ENCODE results near the gene PMEL.
"Not testable (repeated sequence)": the region's sequence is repeated elsewhere in the genome, so short reads cannot be mapped to it uniquely, and the experiment has no call there.

The PMEL gene

GRCh38 chr12:55965941-55966407, at the start of gene PMEL:
PMEL (minus strand) TSS chr12:55966042; CDS start chr12:55966011, 31 bp downstream.
- DNase-seq, result no peak

GRCh38 chr12:56014205-56014604, 48.4 kb upstream of the PMEL start:
- no peak for DNase-seq

GRCh38 chr12:56013482-56013881, 47.6 kb upstream of the PMEL start:
- no peak for DNase-seq

- DNase-seq, result no peak
Measured at GRCh38 chr12:56011509-56012090, 45.8 kb upstream of the PMEL start.

GRCh38 chr12:56010111-56010570, 44.3 kb upstream of the PMEL start:
- DNase-seq, result no peak

GRCh38 chr12:56007564-56008559, 42.0 kb upstream of the PMEL start:
- peak; percentile 31 for DNase-seq

GRCh38 chr12:56004211-56004610, 38.4 kb upstream of the PMEL start:
- no peak for DNase-seq

- DNase-seq, result not testable (repeated sequence)
Measured at GRCh38 chr12:56003376-56003775, 37.5 kb upstream of the PMEL start.

GRCh38 chr12:56001487-56002100, 35.8 kb upstream of the PMEL start:
- DNase-seq, result no peak

GRCh38 chr12:55999999-56000540, 34.2 kb upstream of the PMEL start:
- DNase-seq, result not testable (repeated sequence)

GRCh38 chr12:55999522-55999921, 33.7 kb upstream of the PMEL start:
- not testable (repeated sequence) for DNase-seq

- no peak for DNase-seq
Measured at GRCh38 chr12:55997535-55997859, 31.7 kb upstream of the PMEL start.

- DNase-seq, result peak; percentile 98
Measured at GRCh38 chr12:55996715-55997534, 31.1 kb upstream of the PMEL start, which contains the start of gene SUOX. SUOX (plus strand) TSS chr12:55997276; CDS start chr12:56002222, 4,946 bp downstream.

GRCh38 chr12:55996201-55996714, 30.4 kb upstream of the PMEL start:
- peak; percentile 65 for DNase-seq

- DNase-seq, result no peak
Measured at GRCh38 chr12:55995366-55995765, 29.5 kb upstream of the PMEL start.

- DNase-seq, result no peak
Measured at GRCh38 chr12:55993230-55993853, 27.5 kb upstream of the PMEL start.

- DNase-seq, result no peak
Measured at GRCh38 chr12:55991110-55991509, 25.3 kb upstream of the PMEL start.

GRCh38 chr12:55985976-55986375, 20.1 kb upstream of the PMEL start:
- not testable (repeated sequence) for DNase-seq

- no peak for DNase-seq
Measured at GRCh38 chr12:55985341-55985740, 19.5 kb upstream of the PMEL start.

- no peak for DNase-seq
Measured at GRCh38 chr12:55984861-55985260, 19.0 kb upstream of the PMEL start.

GRCh38 chr12:55983232-55983842, 17.5 kb upstream of the PMEL start:
- no peak for DNase-seq
